C4-2B (cell line): ENCODE data around the gene IRGM.

Experiments used
- CTCF ChIP-seq: fragments of 450-650 bp; conservative IDR thresholded peaks from 2 replicates; pipeline ENCODE4 v1.5.1; 2017; ENCODE audit warnings: mild to moderate bottlenecking
- ZFX ChIP-seq: fragments of 450-650 bp; IDR thresholded peaks from 2 replicates; pipeline ENCODE4 v1.6.1; 2017

GRCh38 chr5:150848271-150848670, 1.9 kb downstream of the IRGM start:
- no peak for TF ChIP-seq CTCF
- no peak for TF ChIP-seq ZFX
